WTC11 (cell line): Measurements from ENCODE around the gene UGT1A7. TPM values are rescaled to one million over a fixed set of nuclear protein-coding genes. Genes with fewer than 3 reads are reported as not detected.

Experiments
- ATAC-seq: fragments of 200-7000 bp; cut with Tn5 transposase; 2 replicates; pipeline ENCODE4 v1.10.0; 2021; ENCODE audit warnings: mild to moderate bottlenecking, moderate library complexity
- CTCF ChIA-PET: fragments of 300-600 bp; sonication (Branson Sonifier 250); formaldehyde crosslinking; loops from one replicate; lab custom pipeline; 2021; ENCODE audit warnings: antibody characterized with exemption; lab: Charles Lee
- POLR2A ChIA-PET: fragments of 350-600 bp; sonication (Branson Sonifier 250); formaldehyde crosslinking; loops from one replicate; lab custom pipeline; 2021; ENCODE audit warnings: antibody characterized with exemption; lab: Charles Lee
- DNase-seq: peaks from one replicate; pipeline ENCODE4 v3.0.0; 2021; ENCODE audit warnings: low spot score
- H3K27ac Mint-ChIP-seq: 2 replicates; pipeline ENCODE4 v1.8.0; 2021; ENCODE audit warnings: mixed read lengths
- H3K27me3 Mint-ChIP-seq: 2 replicates; pipeline ENCODE4 v1.8.0; 2021; ENCODE audit warnings: low read depth, mild to moderate bottlenecking, moderate library complexity, mixed read lengths
- H3K36me3 Mint-ChIP-seq: 2 replicates; pipeline ENCODE4 v1.8.0; 2021; ENCODE audit warnings: mixed read lengths
- H3K4me1 Mint-ChIP-seq: 2 replicates; pipeline ENCODE4 v1.8.0; 2022; ENCODE audit warnings: mixed read lengths
- H3K4me3 Mint-ChIP-seq: 2 replicates; pipeline ENCODE4 v1.8.0; 2021; ENCODE audit warnings: mild to moderate bottlenecking, moderate library complexity, mixed read lengths
- H3K9me3 Mint-ChIP-seq: 2 replicates; pipeline ENCODE4 v1.8.0; 2021; ENCODE audit warnings: mixed read lengths
- CDX4 ChIP-seq: fragments of 250-450 bp; sonication (Bioruptor Pico); IDR thresholded peaks from 2 replicates; pipeline ENCODE4 v1.9.0; 2021; ENCODE audit warnings: moderate library complexity, mild to moderate bottlenecking, inconsistent platforms, borderline replicate concordance
- CREB1 ChIP-seq: sonication (generic); formaldehyde crosslinking; IDR thresholded peaks from 2 replicates; pipeline ENCODE4 v1.8.0; 2023; ENCODE audit warnings: mild to moderate bottlenecking, missing genetic modification reagents
- CREM ChIP-seq: sonication (generic); formaldehyde crosslinking; IDR thresholded peaks from 2 replicates; pipeline ENCODE4 v1.8.1; 2022; ENCODE audit warnings: mild to moderate bottlenecking, missing genetic modification reagents, moderate library complexity
- E2F5 ChIP-seq: sonication (generic); formaldehyde crosslinking; IDR thresholded peaks from 2 replicates; pipeline ENCODE4 v1.8.1; 2022; ENCODE audit warnings: mild to moderate bottlenecking, moderate library complexity, missing genetic modification reagents
- ETV6 ChIP-seq: sonication (generic); formaldehyde crosslinking; IDR thresholded peaks from 2 replicates; pipeline ENCODE4 v1.8.1; 2022; ENCODE audit warnings: mild to moderate bottlenecking, missing genetic modification reagents
- GRHL2 ChIP-seq: fragments of 250-450 bp; sonication (Bioruptor Pico); IDR thresholded peaks from 2 replicates; pipeline ENCODE4 v1.8.0; 2022; ENCODE audit warnings: mild to moderate bottlenecking, moderate library complexity; ENCODE audit not compliant: insufficient replicate concordance, severe bottlenecking
- GTF2I ChIP-seq: fragments of 250-450 bp; sonication (Bioruptor Pico); conservative IDR thresholded peaks from 2 replicates; pipeline ENCODE4 v1.4.0; 2021; ENCODE audit warnings: mild to moderate bottlenecking
- HMGA2 ChIP-seq: fragments of 250-450 bp; sonication (Bioruptor Pico); IDR thresholded peaks from 2 replicates; pipeline ENCODE4 v1.4.0; 2021; ENCODE audit warnings: mild to moderate bottlenecking, moderate library complexity
- IRF2 ChIP-seq: sonication (generic); formaldehyde crosslinking; IDR thresholded peaks from 2 replicates; pipeline ENCODE4 v1.8.0; 2022; ENCODE audit warnings: low read depth, missing genetic modification reagents, borderline replicate concordance
- JAZF1 ChIP-seq: fragments of 250-450 bp; sonication (Bioruptor Pico); IDR thresholded peaks from 2 replicates; pipeline ENCODE4 v1.9.0; 2021; ENCODE audit warnings: moderate library complexity, mild to moderate bottlenecking, inconsistent platforms
- SOX15 ChIP-seq: fragments of 250-450 bp; sonication (Bioruptor Pico); IDR thresholded peaks from 2 replicates; pipeline ENCODE4 v1.9.0; 2021; ENCODE audit warnings: mild to moderate bottlenecking
- SP1 ChIP-seq: sonication (generic); formaldehyde crosslinking; conservative IDR thresholded peaks from 2 replicates; pipeline ENCODE4 v1.8.1; 2022; ENCODE audit warnings: missing genetic modification reagents
- STAT6 ChIP-seq: sonication (generic); formaldehyde crosslinking; conservative IDR thresholded peaks from 2 replicates; pipeline ENCODE4 v1.8.1; 2023; ENCODE audit warnings: mild to moderate bottlenecking, low read depth, missing genetic modification reagents, moderate library complexity
- TEAD1 ChIP-seq: sonication (generic); formaldehyde crosslinking; IDR thresholded peaks from 2 replicates; pipeline ENCODE4 v1.8.0; 2022; ENCODE audit warnings: mild to moderate bottlenecking, missing genetic modification reagents
- ZNF121 ChIP-seq: sonication (generic); formaldehyde crosslinking; IDR thresholded peaks from 2 replicates; pipeline ENCODE4 v1.8.0; 2023; ENCODE audit warnings: missing genetic modification reagents
- ZNF232 ChIP-seq: sonication (generic); formaldehyde crosslinking; IDR thresholded peaks from 2 replicates; pipeline ENCODE4 v1.8.0; 2022; ENCODE audit warnings: mild to moderate bottlenecking, missing genetic modification reagents
- ZNF263 ChIP-seq: sonication (generic); formaldehyde crosslinking; IDR thresholded peaks from 2 replicates; pipeline ENCODE4 v1.8.1; 2022; ENCODE audit warnings: low read depth, mild to moderate bottlenecking, moderate library complexity, missing genetic modification reagents
- total RNA-seq: library from RNA; stranded (reverse); gene quantifications from 3 replicates; pipeline ENCODE4 v1.2.3, GENCODE V29; 2021
- TF ChIP-seq, protein P1 (sequence below): fragments of 250-450 bp; sonication (Bioruptor Pico); conservative IDR thresholded peaks from 2 replicates; pipeline ENCODE4 v1.9.0; 2021; ENCODE audit warnings: mild to moderate bottlenecking
- TF ChIP-seq, protein P2 (sequence below): sonication (generic); formaldehyde crosslinking; IDR thresholded peaks from 2 replicates; pipeline ENCODE4 v1.8.1; 2023; ENCODE audit warnings: mild to moderate bottlenecking, moderate library complexity, missing genetic modification reagents
- TF ChIP-seq, protein P3 (sequence below): fragments of 250-450 bp; sonication (Bioruptor Pico); IDR thresholded peaks from 2 replicates; pipeline ENCODE4 v2.1.2; 2022; ENCODE audit warnings: mild to moderate bottlenecking, moderate library complexity
- TF ChIP-seq, protein P4 (sequence below): sonication (generic); formaldehyde crosslinking; IDR thresholded peaks from 2 replicates; pipeline ENCODE4 v1.8.1; 2022; ENCODE audit warnings: low read depth, missing genetic modification reagents, borderline replicate concordance

The UGT1A7 gene
- total RNA-seq, 1 experiment from 2014 or later = not detected

- H3K4me3 Mint-ChIP-seq = no peak within 1 kb of the TSS
- ChIA-PET POLR2A (no interaction called here), CTCF (no interaction called here)
- no peak for ATAC-seq
- H3K27me3 Mint-ChIP-seq = no peaks in the 10 kb centered on the region; the same call in 1 of the 2 replicates
- H3K36me3 Mint-ChIP-seq = peaks cover 8% of the 10 kb centered on the region
- no peaks in the 10 kb centered on the region for H3K4me1 Mint-ChIP-seq
- DNase-seq = no peak
- H3K9me3 Mint-ChIP-seq = peaks cover 47% of the 10 kb centered on the region
- no peak for TF ChIP-seq HMGA2 (CRISPR knock-in tag)
- TF ChIP-seq CREM (CRISPR knock-in tag) = no peak
- no peak for TF ChIP-seq CDX4 (CRISPR knock-in tag)
- no peak within 1 kb of the TSS for H3K27ac Mint-ChIP-seq
Measured at GRCh38 chr2:233778030-233778429, 96.3 kb downstream of the UGT1A7 start, which contains the start of gene MROH2A. Gene MROH2A (plus strand): TSS chr2:233778330. CDS start chr2:233779359, 1,029 bp downstream.

GRCh38 chr2:233779722-233780121, 98.0 kb downstream of the UGT1A7 start:
- TF ChIP-seq ETV6 (CRISPR knock-in tag) (no peak), E2F5 (CRISPR knock-in tag) (no peak), ZNF232 (CRISPR knock-in tag) (no peak), CREB1 (CRISPR knock-in tag) (no peak), TEAD1 (no peak), ZNF121 (CRISPR knock-in tag) (no peak), STAT6 (CRISPR knock-in tag) (no peak), GRHL2 (CRISPR knock-in tag) (no peak)
- TF ChIP-seq, protein P1, sequence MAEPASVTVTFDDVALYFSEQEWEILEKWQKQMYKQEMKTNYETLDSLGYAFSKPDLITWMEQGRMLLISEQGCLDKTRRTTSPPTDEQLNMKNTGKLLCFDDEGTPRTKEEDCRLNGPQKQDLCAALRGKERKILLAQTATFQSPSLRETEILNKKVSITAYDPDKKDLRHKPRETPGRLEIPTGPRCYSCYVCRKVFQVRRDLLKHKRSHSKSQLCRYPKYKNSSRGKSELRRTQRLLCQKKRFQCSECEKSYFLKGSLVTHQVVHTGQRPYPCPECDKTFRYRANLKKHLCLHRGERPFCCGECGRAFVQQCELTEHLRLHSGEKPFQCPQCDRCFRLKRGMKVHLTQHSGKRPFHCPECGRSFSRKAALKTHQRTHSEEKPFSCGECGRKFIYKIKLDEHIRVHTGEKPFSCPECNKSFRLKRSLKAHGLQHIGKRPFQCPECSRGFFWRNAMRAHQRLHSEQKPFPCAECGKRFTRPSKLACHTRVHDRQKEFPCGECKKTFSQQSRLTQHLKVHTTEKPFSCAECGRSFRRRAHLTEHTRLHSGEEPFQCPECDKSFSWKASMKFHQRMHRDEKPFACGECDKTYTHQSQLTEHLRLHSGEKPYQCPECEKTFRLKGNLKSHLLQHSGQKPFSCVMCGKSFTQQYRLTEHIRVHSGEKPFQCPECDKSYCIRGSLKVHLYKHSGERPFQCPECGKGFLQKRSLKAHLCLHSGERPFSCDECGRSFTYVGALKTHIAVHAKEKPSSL (CRISPR knock-in tag) = no peak
- H3K27ac Mint-ChIP-seq = no peak overlapping the region
- CTCF ChIA-PET = no interaction called here
- no peaks in the 10 kb centered on the region for H3K4me1 Mint-ChIP-seq
- ATAC-seq (no peak), DNase-seq (no peak)
- peaks cover 8% of the 10 kb centered on the region for H3K36me3 Mint-ChIP-seq
- peaks cover 47% of the 10 kb centered on the region for H3K9me3 Mint-ChIP-seq
- H3K27me3 Mint-ChIP-seq = no peaks in the 10 kb centered on the region; the same call in 1 of the 2 replicates
- POLR2A ChIA-PET = no interaction called here
- no peak overlapping the region for H3K4me3 Mint-ChIP-seq

DNA sequence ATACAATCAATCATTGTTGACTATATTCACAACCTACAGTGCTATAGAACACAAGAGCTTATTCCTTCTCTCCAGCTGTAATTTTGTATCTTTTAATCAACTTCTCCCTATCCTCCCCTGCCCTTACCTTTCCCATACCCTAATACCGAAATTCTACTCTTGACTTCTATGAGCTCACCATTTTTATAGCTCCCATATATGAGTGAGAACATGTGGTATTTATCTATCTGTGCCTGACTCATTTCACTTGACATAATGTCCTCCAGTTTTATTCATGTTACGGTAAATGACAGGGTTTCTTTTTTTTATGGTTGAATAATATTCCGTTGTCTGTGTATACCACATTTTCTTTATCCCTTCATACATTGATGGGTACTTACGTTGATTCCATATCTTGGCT, 99.1 kb downstream of the UGT1A7 start:
- POLR2A ChIA-PET = no interaction called here
- ATAC-seq = no peak
- Mint-ChIP-seq H3K4me1 (no peaks in the 10 kb centered on the region), H3K27me3 (no peaks in the 10 kb centered on the region; the same call in 1 of the 2 replicates), H3K27ac (no peak overlapping the region), H3K4me3 (no peak overlapping the region), H3K9me3 (peaks cover 38% of the 10 kb centered on the region), H3K36me3 (peaks cover 8% of the 10 kb centered on the region)
- DNase-seq = no peak
- CTCF ChIA-PET = no interaction called here
- TF ChIP-seq GTF2I (CRISPR knock-in tag) (no peak), IRF2 (CRISPR knock-in tag) (no peak), HMGA2 (CRISPR knock-in tag) (no peak), SP1 (CRISPR knock-in tag) (no peak), SOX15 (CRISPR knock-in tag) (no peak), JAZF1 (no peak), ZNF263 (CRISPR knock-in tag) (no peak)
- TF ChIP-seq, protein P2, sequence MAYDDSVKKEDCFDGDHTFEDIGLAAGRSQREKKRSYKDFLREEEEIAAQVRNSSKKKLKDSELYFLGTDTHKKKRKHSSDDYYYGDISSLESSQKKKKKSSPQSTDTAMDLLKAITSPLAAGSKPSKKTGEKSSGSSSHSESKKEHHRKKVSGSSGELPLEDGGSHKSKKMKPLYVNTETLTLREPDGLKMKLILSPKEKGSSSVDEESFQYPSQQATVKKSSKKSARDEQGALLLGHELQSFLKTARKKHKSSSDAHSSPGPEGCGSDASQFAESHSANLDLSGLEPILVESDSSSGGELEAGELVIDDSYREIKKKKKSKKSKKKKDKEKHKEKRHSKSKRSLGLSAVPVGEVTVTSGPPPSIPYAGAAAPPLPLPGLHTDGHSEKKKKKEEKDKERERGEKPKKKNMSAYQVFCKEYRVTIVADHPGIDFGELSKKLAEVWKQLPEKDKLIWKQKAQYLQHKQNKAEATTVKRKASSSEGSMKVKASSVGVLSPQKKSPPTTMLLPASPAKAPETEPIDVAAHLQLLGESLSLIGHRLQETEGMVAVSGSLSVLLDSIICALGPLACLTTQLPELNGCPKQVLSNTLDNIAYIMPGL (CRISPR knock-in tag) = no peak
- TF ChIP-seq, protein P3, sequence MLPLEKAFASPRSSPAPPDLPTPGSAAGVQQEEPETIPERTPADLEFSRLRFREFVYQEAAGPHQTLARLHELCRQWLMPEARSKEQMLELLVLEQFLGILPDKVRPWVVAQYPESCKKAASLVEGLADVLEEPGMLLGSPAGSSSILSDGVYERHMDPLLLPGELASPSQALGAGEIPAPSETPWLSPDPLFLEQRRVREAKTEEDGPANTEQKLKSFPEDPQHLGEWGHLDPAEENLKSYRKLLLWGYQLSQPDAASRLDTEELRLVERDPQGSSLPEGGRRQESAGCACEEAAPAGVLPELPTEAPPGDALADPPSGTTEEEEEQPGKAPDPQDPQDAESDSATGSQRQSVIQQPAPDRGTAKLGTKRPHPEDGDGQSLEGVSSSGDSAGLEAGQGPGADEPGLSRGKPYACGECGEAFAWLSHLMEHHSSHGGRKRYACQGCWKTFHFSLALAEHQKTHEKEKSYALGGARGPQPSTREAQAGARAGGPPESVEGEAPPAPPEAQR (CRISPR knock-in tag) = no peak
- TF ChIP-seq, protein P4, sequence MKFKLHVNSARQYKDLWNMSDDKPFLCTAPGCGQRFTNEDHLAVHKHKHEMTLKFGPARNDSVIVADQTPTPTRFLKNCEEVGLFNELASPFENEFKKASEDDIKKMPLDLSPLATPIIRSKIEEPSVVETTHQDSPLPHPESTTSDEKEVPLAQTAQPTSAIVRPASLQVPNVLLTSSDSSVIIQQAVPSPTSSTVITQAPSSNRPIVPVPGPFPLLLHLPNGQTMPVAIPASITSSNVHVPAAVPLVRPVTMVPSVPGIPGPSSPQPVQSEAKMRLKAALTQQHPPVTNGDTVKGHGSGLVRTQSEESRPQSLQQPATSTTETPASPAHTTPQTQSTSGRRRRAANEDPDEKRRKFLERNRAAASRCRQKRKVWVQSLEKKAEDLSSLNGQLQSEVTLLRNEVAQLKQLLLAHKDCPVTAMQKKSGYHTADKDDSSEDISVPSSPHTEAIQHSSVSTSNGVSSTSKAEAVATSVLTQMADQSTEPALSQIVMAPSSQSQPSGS (CRISPR knock-in tag) = no peak
